SHP77 treated with DMSO at 0.1 percent for 48 hours (cell line): Measurements from ENCODE around the gene RPL18A.
A peak's percentile ranks its signal among the peaks of the same experiment; 100 is the strongest.

Experiments
- DNase-seq: peaks from one replicate; lab custom pipeline; 2025; lab: John Stamatoyannopoulos, UW

RPL18A gene

DNA sequence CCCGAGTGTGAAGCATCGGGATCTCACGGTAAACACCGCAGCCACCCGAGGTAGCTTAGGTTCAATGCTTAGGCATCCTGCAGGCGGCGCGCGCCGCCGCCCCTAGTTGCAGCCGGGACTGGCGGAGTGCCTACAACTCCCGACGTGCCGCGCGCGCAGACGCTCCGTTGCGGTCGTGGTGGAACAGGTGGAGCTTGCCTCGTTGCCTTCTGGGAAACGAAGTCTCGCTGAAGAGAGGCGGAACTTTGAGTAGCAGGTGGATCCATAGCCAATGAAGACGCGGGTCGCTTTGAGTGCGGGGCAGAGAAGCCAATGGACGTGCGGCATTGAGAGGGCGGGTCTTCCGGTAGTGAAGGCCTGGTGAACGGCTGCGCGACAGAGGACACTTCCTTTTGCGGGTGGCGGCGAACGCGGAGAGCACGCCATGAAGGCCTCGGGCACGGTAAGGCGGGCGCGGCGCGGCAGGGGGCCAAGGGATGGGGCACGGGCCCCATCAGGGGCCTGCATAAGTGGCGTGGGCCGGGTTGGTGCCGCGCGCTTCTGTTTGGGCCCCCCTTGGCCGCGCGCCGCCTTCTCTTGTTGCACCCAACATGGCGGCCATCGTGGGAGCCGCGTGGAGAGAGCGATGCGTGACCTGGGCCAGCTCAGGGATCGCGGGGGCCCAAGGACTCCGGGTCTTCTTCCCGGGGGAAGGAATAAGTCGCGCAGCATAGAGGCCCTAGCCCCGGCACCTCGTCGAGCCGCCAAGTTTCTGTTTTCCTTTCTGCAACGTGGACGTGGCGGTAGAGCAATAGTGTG, at the start of gene RPL18A:
Gene RPL18A, plus strand, starts transcription at position 378 of the 798 bp plus-strand sequence. Its CDS starts 47 bp downstream, at position 425.
- DNase-seq, result peak; percentile 97

DNA sequence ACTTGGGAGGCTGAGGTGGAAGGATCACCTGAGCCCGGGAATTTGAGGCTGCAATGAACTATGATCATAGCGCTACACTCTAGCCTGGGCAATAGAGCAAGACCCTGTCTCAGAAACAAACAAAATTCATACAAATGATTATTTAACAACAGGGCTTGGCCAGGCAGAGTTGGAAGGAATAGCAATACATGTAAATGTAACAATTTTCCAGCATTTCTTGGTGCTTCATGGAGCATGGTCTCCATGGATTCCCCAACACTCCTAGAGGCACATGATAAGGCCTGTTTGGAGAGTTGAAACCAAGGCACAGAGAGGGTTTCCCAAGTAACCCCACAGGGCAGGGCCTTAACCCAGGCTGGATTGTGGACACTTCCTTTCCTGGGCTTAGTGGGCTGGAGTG, 48.6 kb upstream of the RPL18A start:
- DNase-seq, result no peak

DNA sequence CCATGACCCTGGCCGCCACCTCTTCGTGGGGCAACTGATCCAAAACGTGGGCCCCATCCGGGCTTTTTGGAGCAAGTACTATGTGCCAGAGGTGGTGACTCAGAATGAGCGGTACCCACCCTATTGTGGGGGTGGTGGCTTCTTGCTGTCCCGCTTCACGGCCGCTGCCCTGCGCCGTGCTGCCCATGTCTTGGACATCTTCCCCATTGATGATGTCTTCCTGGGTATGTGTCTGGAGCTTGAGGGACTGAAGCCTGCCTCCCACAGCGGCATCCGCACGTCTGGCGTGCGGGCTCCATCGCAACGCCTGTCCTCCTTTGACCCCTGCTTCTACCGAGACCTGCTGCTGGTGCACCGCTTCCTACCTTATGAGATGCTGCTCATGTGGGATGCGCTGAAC, 48.0 kb upstream of the RPL18A start:
- no peak for DNase-seq

GRCh38 chr19:17812099-17812498, 47.6 kb upstream of the RPL18A start:
- DNase-seq, result no peak

DNA sequence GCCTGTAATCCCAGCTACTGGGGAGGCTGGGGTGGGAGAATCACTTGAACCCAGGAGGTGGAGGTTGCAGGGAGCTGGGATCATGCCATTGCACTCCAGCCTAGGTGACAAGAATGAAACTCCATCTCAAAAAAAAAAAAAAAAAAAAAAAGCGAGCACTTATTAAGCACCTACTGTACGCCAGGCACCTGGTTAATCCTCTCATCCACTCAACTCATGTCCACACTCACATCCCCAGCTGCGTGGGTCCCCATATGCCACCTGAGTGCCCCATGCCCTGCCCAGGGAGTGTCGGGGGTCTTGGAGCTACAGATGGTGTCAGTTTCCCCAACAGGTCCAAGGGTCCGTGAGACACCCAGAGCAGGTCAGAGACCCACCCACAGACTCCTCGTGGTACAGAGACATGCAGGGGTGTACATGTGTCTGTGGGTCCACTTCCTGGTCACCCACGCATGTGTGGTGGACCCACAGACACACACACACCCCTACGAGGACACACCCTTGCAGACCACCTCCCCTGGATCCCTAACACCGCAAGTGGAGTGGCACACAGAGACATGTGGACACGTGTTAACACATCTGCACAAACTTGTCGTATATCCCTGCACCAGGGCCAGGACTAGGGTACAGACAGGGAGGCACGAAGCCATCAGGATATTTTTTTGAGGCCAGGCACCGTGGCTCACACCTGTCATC, 41.9 kb upstream of the RPL18A start:
- DNase-seq, result no peak

DNA sequence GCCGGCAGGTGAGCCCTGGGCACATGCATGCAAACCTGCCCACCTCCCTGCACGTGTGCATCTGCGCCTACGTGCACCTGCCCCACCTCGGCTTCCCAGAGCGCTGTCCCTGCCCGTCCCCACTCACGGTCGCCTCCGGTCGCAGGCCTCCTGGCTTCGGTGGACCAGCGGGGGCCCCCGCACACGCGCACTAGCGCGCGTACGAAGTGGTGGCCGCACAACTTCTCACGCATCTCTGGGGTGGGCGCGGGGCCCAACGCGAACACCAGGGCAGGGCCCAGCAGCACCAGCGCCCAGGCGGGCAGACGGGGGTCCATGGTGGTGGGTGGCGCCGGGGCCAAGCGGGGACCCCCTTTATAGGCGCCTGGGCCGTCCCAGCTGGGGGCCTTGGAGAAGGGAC, 38.5 kb upstream of the RPL18A start, which contains the start of gene INSL3:
Gene INSL3, minus strand, starts transcription at position 330 of the 400 bp plus-strand sequence. Its CDS starts 13 bp downstream, at position 317.
- DNase-seq, result no peak

GRCh38 chr19:17824339-17824738, 35.4 kb upstream of the RPL18A start:
- no peak for DNase-seq

GRCh38 chr19:17826508-17827056, 33.1 kb upstream of the RPL18A start:
- no peak for DNase-seq

- peak; percentile 43 for DNase-seq
Measured at GRCh38 chr19:17829855-17830566, 29.7 kb upstream of the RPL18A start.

- DNase-seq, result peak; percentile 46
Measured at GRCh38 chr19:17830567-17831418, 28.9 kb upstream of the RPL18A start.

DNA sequence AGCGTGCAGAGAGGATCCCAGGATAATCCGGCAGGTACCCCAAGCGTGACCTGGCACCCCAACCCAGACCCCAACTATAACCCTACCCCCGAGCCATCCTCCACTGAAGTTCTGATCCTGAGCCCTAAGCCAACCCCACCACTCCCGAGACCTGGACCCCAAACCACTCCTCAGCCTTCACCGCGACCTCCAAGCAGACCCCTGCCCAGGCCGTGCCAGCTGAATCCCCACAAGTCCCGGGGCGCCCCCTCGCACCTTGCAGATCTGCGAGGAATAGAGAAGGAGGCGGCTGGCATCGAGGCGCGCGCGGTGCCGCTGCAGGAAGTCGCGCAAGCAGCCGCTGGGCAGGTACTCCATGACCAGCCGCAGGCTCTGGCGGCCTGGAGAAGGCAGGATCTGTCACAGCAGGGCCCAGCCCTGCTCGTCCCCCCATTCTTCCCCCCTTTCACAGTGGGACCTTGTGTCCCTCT, 28.3 kb upstream of the RPL18A start:
- no peak for DNase-seq

- no peak for DNase-seq
Measured at GRCh38 chr19:17832443-17833208, 27.1 kb upstream of the RPL18A start.

GRCh38 chr19:17834350-17835181, 25.1 kb upstream of the RPL18A start:
- no peak for DNase-seq

GRCh38 chr19:17835182-17836006, 24.3 kb upstream of the RPL18A start:
- DNase-seq, result no peak

DNA sequence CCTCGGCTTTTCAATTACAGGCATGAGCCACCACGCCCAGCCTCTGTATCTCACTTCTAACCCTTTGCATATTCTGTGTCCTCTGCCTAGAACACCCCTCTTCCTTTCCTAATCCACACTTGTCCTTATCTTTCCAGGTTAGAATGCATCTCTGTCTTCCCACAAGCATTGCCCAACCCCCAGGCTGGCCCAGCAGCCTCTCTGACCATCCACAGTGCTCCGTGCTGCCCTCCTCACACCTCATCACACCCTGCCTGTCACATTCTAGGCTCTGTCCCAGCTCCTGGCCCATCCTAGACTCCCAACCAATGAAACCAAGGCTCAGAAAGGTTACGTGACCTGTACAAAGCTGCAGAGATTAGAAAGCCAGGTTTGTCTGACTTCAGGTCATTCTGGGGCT, 23.2 kb upstream of the RPL18A start:
- DNase-seq, result no peak

DNA sequence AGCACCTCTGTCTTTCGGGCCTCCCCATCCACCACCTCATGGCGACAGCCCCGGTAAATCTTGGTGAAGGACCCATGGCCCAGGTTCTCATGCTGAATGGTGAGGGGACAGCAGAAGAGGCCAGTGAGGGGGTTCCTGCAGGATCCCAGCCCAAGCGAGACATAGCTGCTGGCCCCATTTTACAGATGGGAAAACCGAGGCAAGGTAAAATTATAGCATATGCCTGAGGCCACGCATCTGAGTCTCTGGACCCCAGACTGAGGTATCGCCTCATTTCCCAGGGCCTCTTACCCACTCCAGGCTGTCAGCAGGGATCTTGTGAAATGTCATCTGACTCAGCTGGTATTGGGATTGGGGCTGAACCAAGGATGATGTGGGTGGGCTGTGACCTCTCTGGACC, 21.7 kb upstream of the RPL18A start:
- no peak for DNase-seq

DNA sequence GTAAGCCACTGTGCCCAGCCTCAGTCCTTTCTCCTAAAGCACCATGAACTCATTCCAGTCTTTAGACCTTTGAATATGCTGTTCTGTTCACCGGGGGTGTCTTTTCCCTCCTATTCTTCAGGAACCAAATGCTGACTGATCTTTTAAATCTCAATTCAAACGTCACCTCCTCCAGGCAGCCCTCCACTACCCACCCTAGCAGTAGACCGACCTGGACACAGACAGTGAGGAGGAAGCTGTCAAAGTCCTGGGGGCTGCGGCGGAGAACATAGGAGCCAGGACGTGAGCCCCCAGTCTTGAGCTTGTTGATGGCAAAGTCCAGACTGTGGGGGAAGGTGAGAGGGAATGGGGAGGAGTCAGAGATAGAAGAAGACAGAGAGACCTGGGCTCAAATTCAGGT, 19.7 kb upstream of the RPL18A start:
- DNase-seq, result no peak

- no peak for DNase-seq
Measured at GRCh38 chr19:17841371-17841809, 18.3 kb upstream of the RPL18A start.
